Neural cell (in vitro differentiated cells): ENCODE results near the gene CLCN1. TPM values are rescaled to one million over a fixed set of nuclear protein-coding genes. Genes with fewer than 3 reads are reported as not detected.

Experiments used
- H2AFZ ChIP-seq: fragments of 200-600, 300-800 bp; sonication (generic), shearing (Covaris generic); 2 replicates; pipeline ENCODE4 v1.6.0; 2014; ENCODE audit warnings: low read depth, mild to moderate bottlenecking, antibody characterized with exemption, low read length, moderate library complexity
- H3F3A ChIP-seq: fragments of 200-600 bp; shearing (Covaris generic); 2 replicates; pipeline ENCODE4 v1.6.1; 2016; ENCODE audit warnings: mild to moderate bottlenecking, moderate library complexity, mixed read lengths, antibody characterized with exemption, low read length; ENCODE audit not compliant: insufficient read depth, poor library complexity, severe bottlenecking
- H3K27ac ChIP-seq: fragments of 200-600, 300-800 bp; sonication (generic), shearing (Covaris generic); 2 replicates; pipeline ENCODE4 v1.5.1; 2014; ENCODE audit warnings: mild to moderate bottlenecking, low read length, moderate library complexity
- H3K27me3 ChIP-seq: fragments of 300-800, 200-600 bp; sonication (generic), shearing (Covaris generic); 2 replicates; pipeline ENCODE4 v1.6.0; 2014; ENCODE audit warnings: mild to moderate bottlenecking, low read depth, low read length, moderate library complexity; ENCODE audit not compliant: insufficient read depth
- H3K36me3 ChIP-seq: fragments of 300-800, 200-600 bp; sonication (generic), shearing (Covaris generic); 2 replicates; pipeline ENCODE4 v1.5.1; 2014; ENCODE audit warnings: mild to moderate bottlenecking, antibody characterized with exemption, low read length, moderate library complexity; ENCODE audit not compliant: insufficient read depth
- H3K4me2 ChIP-seq: fragments of 300-800, 200-600 bp; sonication (generic), shearing (Covaris generic); 2 replicates; pipeline ENCODE4 v1.6.0; 2014; ENCODE audit warnings: mild to moderate bottlenecking, low read length
- H3K4me3 ChIP-seq: fragments of 300-800, 200-600 bp; sonication (generic), shearing (Covaris generic); 2 replicates; pipeline ENCODE4 v1.5.1; 2014; ENCODE audit warnings: mild to moderate bottlenecking, low read length, moderate library complexity
- H3K79me2 ChIP-seq: fragments of 200-600 bp; shearing (Covaris generic); replicated peaks from 2 replicates; pipeline ENCODE4 v1.6.0; 2014; ENCODE audit warnings: mild to moderate bottlenecking, low read length, moderate library complexity; ENCODE audit not compliant: insufficient read depth
- H3K9ac ChIP-seq: fragments of 300-800, 200-600 bp; sonication (generic), shearing (Covaris generic); 2 replicates; pipeline ENCODE4 v1.6.1; 2016; ENCODE audit warnings: mild to moderate bottlenecking, low read length, mixed read lengths
- H3K9me2 ChIP-seq: fragments of 200-600 bp; shearing (Covaris generic); 2 replicates; pipeline ENCODE4 v1.6.1; 2016; ENCODE audit warnings: mild to moderate bottlenecking, low read length, mixed read lengths; ENCODE audit not compliant: insufficient read depth
- H3K9me3 ChIP-seq: fragments of 200-600, 300-800 bp; sonication (generic), shearing (Covaris generic); 2 replicates; pipeline ENCODE4 v1.6.1; 2016; ENCODE audit warnings: mild to moderate bottlenecking, mixed run types, low read length, moderate library complexity, mixed read lengths
- H4K20me1 ChIP-seq: fragments of 200-600 bp; shearing (Covaris generic); 2 replicates; pipeline ENCODE4 v1.6.1; 2016; ENCODE audit warnings: mild to moderate bottlenecking, mixed run types; ENCODE audit not compliant: insufficient read depth
- EP300 ChIP-seq: fragments of 450-650 bp; conservative IDR thresholded peaks from 2 replicates; pipeline ENCODE4 v1.6.1; 2014; ENCODE audit warnings: antibody characterized with exemption, mild to moderate bottlenecking, moderate library complexity; ENCODE audit not compliant: poor library complexity, severe bottlenecking
- EZH2 ChIP-seq: fragments of 200-600, 300-800 bp; shearing (Covaris generic), sonication (generic); IDR thresholded peaks from 2 replicates; pipeline ENCODE4 v1.6.1; 2014; ENCODE audit warnings: antibody characterized with exemption, low read length, borderline replicate concordance, mild to moderate bottlenecking; ENCODE audit not compliant: insufficient read depth, poor library complexity, severe bottlenecking
- MXI1 ChIP-seq: fragments of 450-650 bp; conservative IDR thresholded peaks from 2 replicates; pipeline ENCODE4 v1.6.1; 2014; ENCODE audit warnings: antibody characterized with exemption, mild to moderate bottlenecking; ENCODE audit not compliant: poor library complexity, severe bottlenecking
- POLR2AphosphoS5 ChIP-seq: IDR thresholded peaks from 2 replicates; pipeline ENCODE4 v1.6.1; 2012
- RAD21 ChIP-seq: fragments of 450-650 bp; conservative IDR thresholded peaks from 2 replicates; pipeline ENCODE4 v1.6.1; 2014; ENCODE audit warnings: antibody characterized with exemption, mild to moderate bottlenecking, moderate library complexity
- REST ChIP-seq: IDR thresholded peaks from 2 replicates; pipeline ENCODE4 v1.6.1; 2012; ENCODE audit warnings: borderline replicate concordance
- SMC3 ChIP-seq: fragments of 450-650 bp; conservative IDR thresholded peaks from 2 replicates; pipeline ENCODE4 v1.6.1; 2014; ENCODE audit warnings: antibody characterized with exemption, mild to moderate bottlenecking, moderate library complexity; ENCODE audit not compliant: poor library complexity
- TAF1 ChIP-seq: IDR thresholded peaks from 2 replicates; pipeline ENCODE4 v1.6.1; 2012; ENCODE audit warnings: low read depth
- polyA plus RNA-seq: library from polyadenylated mRNA; depleted of rRNA; stranded (reverse); fragments of >200 nt; gene quantifications from 2 replicates; pipeline ENCODE4 v1.2.3, GENCODE V29; 2014
- TF ChIP-seq, protein P1 (sequence below): fragments of 450-650 bp; IDR thresholded peaks from 2 replicates; pipeline ENCODE4 v1.5.1; 2014; ENCODE audit warnings: antibody characterized with exemption, mild to moderate bottlenecking, moderate library complexity; ENCODE audit not compliant: poor library complexity, severe bottlenecking

CLCN1 gene
- polyA plus RNA-seq, 1 donor from 2014 or later = not detected

GRCh38 chr7:143363016-143363937, 47.4 kb downstream of the CLCN1 start:
- H3K27ac ChIP-seq = peak overlapping the region; percentile 52
- H3K79me2 ChIP-seq = peaks cover 13% of the 10 kb centered on the region
- no peaks in the 10 kb centered on the region for H4K20me1 ChIP-seq
- no peaks in the 10 kb centered on the region for H3K36me3 ChIP-seq
- no peaks in the 10 kb centered on the region for H3K9me2 ChIP-seq
- TF ChIP-seq TAF1 = no peak
- no peak for TF ChIP-seq RAD21
- no peak for TF ChIP-seq EZH2
- no peak for TF ChIP-seq EP300
- no peak for TF ChIP-seq MXI1
- no peak for TF ChIP-seq REST
- no peak for TF ChIP-seq POLR2AphosphoS5
- TF ChIP-seq, protein P1, sequence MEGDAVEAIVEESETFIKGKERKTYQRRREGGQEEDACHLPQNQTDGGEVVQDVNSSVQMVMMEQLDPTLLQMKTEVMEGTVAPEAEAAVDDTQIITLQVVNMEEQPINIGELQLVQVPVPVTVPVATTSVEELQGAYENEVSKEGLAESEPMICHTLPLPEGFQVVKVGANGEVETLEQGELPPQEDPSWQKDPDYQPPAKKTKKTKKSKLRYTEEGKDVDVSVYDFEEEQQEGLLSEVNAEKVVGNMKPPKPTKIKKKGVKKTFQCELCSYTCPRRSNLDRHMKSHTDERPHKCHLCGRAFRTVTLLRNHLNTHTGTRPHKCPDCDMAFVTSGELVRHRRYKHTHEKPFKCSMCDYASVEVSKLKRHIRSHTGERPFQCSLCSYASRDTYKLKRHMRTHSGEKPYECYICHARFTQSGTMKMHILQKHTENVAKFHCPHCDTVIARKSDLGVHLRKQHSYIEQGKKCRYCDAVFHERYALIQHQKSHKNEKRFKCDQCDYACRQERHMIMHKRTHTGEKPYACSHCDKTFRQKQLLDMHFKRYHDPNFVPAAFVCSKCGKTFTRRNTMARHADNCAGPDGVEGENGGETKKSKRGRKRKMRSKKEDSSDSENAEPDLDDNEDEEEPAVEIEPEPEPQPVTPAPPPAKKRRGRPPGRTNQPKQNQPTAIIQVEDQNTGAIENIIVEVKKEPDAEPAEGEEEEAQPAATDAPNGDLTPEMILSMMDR = no peak
- TF ChIP-seq SMC3 = no peak
- H3F3A ChIP-seq = no peaks in the 10 kb centered on the region
- peak overlapping the region; percentile 65 for H2AFZ ChIP-seq
- peak overlapping the region; percentile 82 for H3K4me3 ChIP-seq
- H3K9ac ChIP-seq = peak overlapping the region; percentile 100
- H3K9me3 ChIP-seq = no peaks in the 10 kb centered on the region
- H3K27me3 ChIP-seq = no peaks in the 10 kb centered on the region
- peak overlapping the region; percentile 86 for H3K4me2 ChIP-seq

DNA sequence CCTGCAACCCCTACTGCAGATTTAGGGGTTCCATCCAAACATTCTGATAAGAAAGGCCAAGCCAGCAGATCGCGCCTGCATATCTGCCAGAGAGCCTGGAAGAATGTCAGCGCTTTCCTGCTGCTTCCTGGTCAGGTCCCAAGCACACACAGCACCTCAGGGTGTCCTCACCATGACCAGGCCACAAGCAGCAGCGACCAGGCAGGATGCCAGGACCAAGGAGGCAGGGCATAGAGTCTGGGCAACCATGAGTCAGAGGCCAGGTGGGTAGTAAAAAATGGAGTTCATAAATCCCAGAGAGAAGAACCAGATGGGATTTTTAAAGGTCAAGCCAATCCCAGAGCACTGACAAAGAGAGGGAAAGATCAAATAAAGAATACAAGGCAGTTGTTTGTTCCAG, 52.1 kb downstream of the CLCN1 start:
- Histone ChIP-seq H3K9me2 (no peaks in the 10 kb centered on the region), H3K4me3 (no peak overlapping the region), H3K27me3 (no peaks in the 10 kb centered on the region), H3K9me3 (no peaks in the 10 kb centered on the region), H2AFZ (no peak overlapping the region), H3K9ac (no peak overlapping the region), H3K27ac (no peak overlapping the region), H3K36me3 (no peaks in the 10 kb centered on the region), H3K4me2 (no peak overlapping the region), H3F3A (no peaks in the 10 kb centered on the region), H4K20me1 (no peaks in the 10 kb centered on the region), H3K79me2 (peaks cover 11% of the 10 kb centered on the region)
- TF ChIP-seq EZH2 = no peak
- TF ChIP-seq SMC3 = no peak
- no peak for TF ChIP-seq EP300
- TF ChIP-seq TAF1 = no peak
- TF ChIP-seq MXI1 = no peak
- TF ChIP-seq POLR2AphosphoS5 = no peak
- no peak for TF ChIP-seq RAD21
- TF ChIP-seq, protein P1 = no peak
- no peak for TF ChIP-seq REST
